Measurements from ENCODE around the gene SHISA7. TPM values are rescaled to one million over a fixed set of nuclear protein-coding genes. Genes with fewer than 3 reads are reported as not detected.

SHISA7 gene
- total RNA-seq, 3 donors from 2014 or later (not counting 1 experiment from before 2014, with no cell fraction given): not detected

DNA sequence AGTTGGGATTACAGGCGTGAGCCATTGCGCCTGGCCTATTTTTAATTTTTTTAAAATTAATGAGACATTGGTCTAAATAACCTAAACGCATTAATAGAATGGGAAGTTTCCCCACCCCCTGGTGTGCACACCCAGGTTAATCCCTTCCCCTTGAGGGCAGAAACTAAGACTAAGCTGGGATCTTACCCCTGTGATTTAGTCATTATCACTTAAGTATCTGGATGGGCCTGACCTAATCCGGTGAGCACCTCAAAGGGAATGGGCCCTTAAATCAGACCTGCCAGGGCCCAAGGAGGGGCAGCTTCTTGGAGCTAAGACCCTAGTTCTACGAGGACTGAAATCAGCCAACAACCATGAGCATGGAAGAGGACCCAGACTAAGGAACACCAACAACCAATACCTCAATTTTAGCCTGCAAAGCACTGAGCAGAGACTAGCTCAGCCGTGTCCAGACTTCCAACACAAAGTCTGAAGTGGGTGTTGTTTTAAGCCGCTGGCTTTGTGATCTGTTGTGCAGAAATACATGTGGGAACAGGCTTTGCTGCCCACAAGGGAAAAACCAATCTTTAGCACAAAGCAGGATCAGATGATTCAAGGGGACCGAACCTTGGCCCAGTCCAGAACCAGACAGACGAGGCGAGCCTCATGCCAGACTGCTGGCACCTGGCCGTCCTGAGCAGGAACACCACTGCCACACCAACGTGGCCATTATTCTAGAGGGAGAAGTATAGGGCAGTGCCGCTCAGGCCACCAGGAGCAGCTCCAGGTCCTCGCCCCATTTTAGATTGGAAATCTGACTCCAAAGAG lies 42.6 kb downstream of the SHISA7 start:
- H3K9me3 Mint-ChIP-seq: no peaks in the 10 kb centered on the region
- intact Hi-C loops (cut with micrococcal nuclease): no loop called here
- no peaks in the 10 kb centered on the region for H3K9me3 ChIP-seq (ENCODE audit: control insufficient read depth, insufficient read depth, low read length)
- H3K4me3 Mint-ChIP-seq: no peak overlapping the region
- no peak overlapping the region for H3K4me3 ChIP-seq (ENCODE audit: low read length)
- peaks cover 1% of the 10 kb centered on the region for H3K4me1 ChIP-seq (ENCODE audit: control insufficient read depth, insufficient read depth, low read length)
- TF ChIP-seq, protein P1, sequence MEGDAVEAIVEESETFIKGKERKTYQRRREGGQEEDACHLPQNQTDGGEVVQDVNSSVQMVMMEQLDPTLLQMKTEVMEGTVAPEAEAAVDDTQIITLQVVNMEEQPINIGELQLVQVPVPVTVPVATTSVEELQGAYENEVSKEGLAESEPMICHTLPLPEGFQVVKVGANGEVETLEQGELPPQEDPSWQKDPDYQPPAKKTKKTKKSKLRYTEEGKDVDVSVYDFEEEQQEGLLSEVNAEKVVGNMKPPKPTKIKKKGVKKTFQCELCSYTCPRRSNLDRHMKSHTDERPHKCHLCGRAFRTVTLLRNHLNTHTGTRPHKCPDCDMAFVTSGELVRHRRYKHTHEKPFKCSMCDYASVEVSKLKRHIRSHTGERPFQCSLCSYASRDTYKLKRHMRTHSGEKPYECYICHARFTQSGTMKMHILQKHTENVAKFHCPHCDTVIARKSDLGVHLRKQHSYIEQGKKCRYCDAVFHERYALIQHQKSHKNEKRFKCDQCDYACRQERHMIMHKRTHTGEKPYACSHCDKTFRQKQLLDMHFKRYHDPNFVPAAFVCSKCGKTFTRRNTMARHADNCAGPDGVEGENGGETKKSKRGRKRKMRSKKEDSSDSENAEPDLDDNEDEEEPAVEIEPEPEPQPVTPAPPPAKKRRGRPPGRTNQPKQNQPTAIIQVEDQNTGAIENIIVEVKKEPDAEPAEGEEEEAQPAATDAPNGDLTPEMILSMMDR (IDR thresholded peaks at IDR 0.05): no peak
- DNase-seq (no peak), ATAC-seq (peak in 1 of 3 donors; percentile 12)
- peaks cover 4 to 9% of the 10 kb centered on the region in 2 donors for H3K4me1 Mint-ChIP-seq
- no peaks in the 10 kb centered on the region for H3K27me3 Mint-ChIP-seq (ENCODE audit: low read depth in 2 of 2)
- H3K27ac Mint-ChIP-seq: no peak overlapping the region
- peaks cover 33% of the 10 kb centered on the region for H3K36me3 ChIP-seq (ENCODE audit: control insufficient read depth, insufficient read depth, low read length)
- no peak overlapping the region for H3K27ac ChIP-seq (ENCODE audit: low read length)
- WGBS (ENCODE audit: insufficient coverage): 91% methylated on average over 14 of the region's 14 CpGs
- no peaks in the 10 kb centered on the region for H3K27me3 ChIP-seq (ENCODE audit: control insufficient read depth, insufficient read depth, low read length)
- H3K36me3 Mint-ChIP-seq: no peaks in the 10 kb centered on the region

- TF ChIP-seq, protein P1 (IDR thresholded peaks at IDR 0.05): no peak
- DNase-seq (no peak), ATAC-seq (no peak)
- no peak overlapping the region for H3K27ac Mint-ChIP-seq
- no peaks in the 10 kb centered on the region for H3K27me3 Mint-ChIP-seq (ENCODE audit: low read depth in 2 of 2)
- H3K9me3 Mint-ChIP-seq: no peaks in the 10 kb centered on the region
- H3K9me3 ChIP-seq (ENCODE audit: control insufficient read depth, insufficient read depth, low read length): no peaks in the 10 kb centered on the region
- no peak overlapping the region for H3K4me3 ChIP-seq (ENCODE audit: low read length)
- no peaks in the 10 kb centered on the region for H3K4me1 ChIP-seq (ENCODE audit: control insufficient read depth, insufficient read depth, low read length)
- H3K4me1 Mint-ChIP-seq: peaks cover 4 to 7% of the 10 kb centered on the region in 2 donors
- peaks cover 27% of the 10 kb centered on the region for H3K36me3 ChIP-seq (ENCODE audit: control insufficient read depth, insufficient read depth, low read length)
- H3K27me3 ChIP-seq (ENCODE audit: control insufficient read depth, insufficient read depth, low read length): no peaks in the 10 kb centered on the region
- H3K27ac ChIP-seq (ENCODE audit: low read length): no peak overlapping the region
- whole genome bisulfite sequencing (ENCODE audit: insufficient coverage): 75% methylated on average over 12 of the region's 12 CpGs
- H3K4me3 Mint-ChIP-seq: no peak overlapping the region
- intact Hi-C loops (cut with micrococcal nuclease): no loop called here
- no peaks in the 10 kb centered on the region for H3K36me3 Mint-ChIP-seq
Observed at GRCh38 chr19:55398200-55398925, 44.7 kb downstream of the SHISA7 start.

- intact Hi-C loops (cut with micrococcal nuclease): no loop called here
- DNase-seq (no peak), ATAC-seq (no peak)
- H3K9me3 ChIP-seq (ENCODE audit: control insufficient read depth, insufficient read depth, low read length): no peaks in the 10 kb centered on the region
- Mint-ChIP-seq H3K9me3 (no peaks in the 10 kb centered on the region), H3K27me3 (ENCODE audit: low read depth in 2 of 2) (no peaks in the 10 kb centered on the region), H3K4me3 (no peak overlapping the region), H3K27ac (peak overlapping the region; percentile 18 to 51), H3K36me3 (no peaks in the 10 kb centered on the region), H3K4me1 (peaks cover 10 to 30% of the 10 kb centered on the region in 2 donors)
- peaks cover 23% of the 10 kb centered on the region for H3K4me1 ChIP-seq (ENCODE audit: control insufficient read depth, insufficient read depth, low read length)
- H3K36me3 ChIP-seq (ENCODE audit: control insufficient read depth, insufficient read depth, low read length): peaks cover 30% of the 10 kb centered on the region
- TF ChIP-seq, protein P1 (IDR thresholded peaks at IDR 0.05): no peak
- H3K27me3 ChIP-seq (ENCODE audit: control insufficient read depth, insufficient read depth, low read length): no peaks in the 10 kb centered on the region
- WGBS (ENCODE audit: insufficient coverage): 94% methylated on average over 16 of the region's 18 CpGs
- H3K27ac ChIP-seq (ENCODE audit: low read length): no peak overlapping the region
- no peak overlapping the region for H3K4me3 ChIP-seq (ENCODE audit: low read length)
Observed at GRCh38 chr19:55392820-55393761, 50.0 kb downstream of the SHISA7 start.

All from natural killer cell (primary cell).